ENCODE results near the gene TRIM62. TPM values are rescaled to one million over a fixed set of nuclear protein-coding genes. Genes with fewer than 3 reads are reported as not detected.

TRIM62 gene
- total RNA-seq, 1 donor from 2014 or later = 4.8 TPM

DNA sequence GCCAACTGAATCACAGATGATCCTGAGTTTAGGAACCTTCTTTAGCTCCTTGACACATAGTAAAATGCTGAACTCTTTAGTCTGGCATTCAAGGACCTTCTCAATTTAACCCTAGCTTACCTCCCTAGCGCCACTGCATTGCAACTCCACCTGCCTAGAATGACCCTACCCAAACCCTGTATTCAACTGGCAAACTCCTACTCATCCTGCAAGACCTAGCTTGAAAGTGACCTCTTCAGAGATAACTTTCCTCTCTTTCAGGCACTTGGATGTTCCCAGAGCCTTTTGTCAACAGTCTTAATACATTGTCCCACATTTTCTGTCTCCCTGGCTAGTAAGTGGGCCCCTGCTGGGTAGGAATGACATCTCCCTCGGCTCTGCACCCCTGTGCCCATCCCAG is 19.7 kb downstream of the TRIM62 start:
- Histone ChIP-seq H3K27me3 (ENCODE audit: control insufficient read depth, insufficient read depth, low read length) (no peaks in the 10 kb centered on the region), H3K4me3 (ENCODE audit: low read depth, low read length) (no peak overlapping the region), H3K36me3 (ENCODE audit: control insufficient read depth, insufficient read depth, low read length) (peaks cover 2% of the 10 kb centered on the region)
- TF ChIP-seq, protein P1, sequence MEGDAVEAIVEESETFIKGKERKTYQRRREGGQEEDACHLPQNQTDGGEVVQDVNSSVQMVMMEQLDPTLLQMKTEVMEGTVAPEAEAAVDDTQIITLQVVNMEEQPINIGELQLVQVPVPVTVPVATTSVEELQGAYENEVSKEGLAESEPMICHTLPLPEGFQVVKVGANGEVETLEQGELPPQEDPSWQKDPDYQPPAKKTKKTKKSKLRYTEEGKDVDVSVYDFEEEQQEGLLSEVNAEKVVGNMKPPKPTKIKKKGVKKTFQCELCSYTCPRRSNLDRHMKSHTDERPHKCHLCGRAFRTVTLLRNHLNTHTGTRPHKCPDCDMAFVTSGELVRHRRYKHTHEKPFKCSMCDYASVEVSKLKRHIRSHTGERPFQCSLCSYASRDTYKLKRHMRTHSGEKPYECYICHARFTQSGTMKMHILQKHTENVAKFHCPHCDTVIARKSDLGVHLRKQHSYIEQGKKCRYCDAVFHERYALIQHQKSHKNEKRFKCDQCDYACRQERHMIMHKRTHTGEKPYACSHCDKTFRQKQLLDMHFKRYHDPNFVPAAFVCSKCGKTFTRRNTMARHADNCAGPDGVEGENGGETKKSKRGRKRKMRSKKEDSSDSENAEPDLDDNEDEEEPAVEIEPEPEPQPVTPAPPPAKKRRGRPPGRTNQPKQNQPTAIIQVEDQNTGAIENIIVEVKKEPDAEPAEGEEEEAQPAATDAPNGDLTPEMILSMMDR (IDR thresholded peaks at IDR 0.05; ENCODE audit: insufficient read depth, low read length, poor library complexity, severe bottlenecking) = no peak
- DNase-seq (ENCODE audit: low read depth) = no peak

DNA sequence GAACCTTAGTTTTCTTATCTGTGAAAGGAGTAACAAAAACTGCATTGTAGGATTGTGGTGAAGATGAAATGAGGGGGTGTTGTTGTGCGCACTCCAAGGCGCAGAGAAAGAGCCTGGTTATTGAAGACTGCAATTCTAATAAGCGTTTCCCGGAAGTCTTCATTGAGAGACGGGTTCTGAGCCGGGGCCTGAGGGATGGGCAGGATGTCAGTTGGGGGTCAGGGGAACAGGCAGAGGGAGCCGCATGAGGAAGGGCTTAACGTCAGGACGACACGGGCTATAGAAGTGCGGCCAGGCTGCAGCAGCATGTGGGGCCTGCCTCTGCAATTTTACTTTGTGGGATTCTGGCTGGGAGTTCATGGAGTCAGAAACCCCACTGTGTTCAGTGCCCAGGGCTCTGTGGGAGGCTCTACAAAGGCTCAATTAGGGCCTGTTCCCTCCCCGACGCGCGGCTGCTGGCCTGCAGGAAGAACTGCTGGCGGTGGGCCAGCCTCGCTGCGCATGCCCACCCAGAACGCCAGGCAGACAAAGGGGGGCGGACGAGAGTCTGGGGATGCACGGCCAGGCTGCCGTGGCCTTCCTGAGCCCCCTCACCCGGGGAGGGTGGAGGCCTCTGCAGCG is 20.7 kb downstream of the TRIM62 start:
- H3K27me3 ChIP-seq (ENCODE audit: control insufficient read depth, insufficient read depth, low read length) = no peaks in the 10 kb centered on the region
- peaks cover 3% of the 10 kb centered on the region for H3K36me3 ChIP-seq (ENCODE audit: control insufficient read depth, insufficient read depth, low read length)
- TF ChIP-seq, protein P1 (IDR thresholded peaks at IDR 0.05; ENCODE audit: insufficient read depth, low read length, poor library complexity, severe bottlenecking) = no peak
- no peak overlapping the region for H3K4me3 ChIP-seq (ENCODE audit: low read depth, low read length)
- DNase-seq (ENCODE audit: low read depth) = no peak

DNA sequence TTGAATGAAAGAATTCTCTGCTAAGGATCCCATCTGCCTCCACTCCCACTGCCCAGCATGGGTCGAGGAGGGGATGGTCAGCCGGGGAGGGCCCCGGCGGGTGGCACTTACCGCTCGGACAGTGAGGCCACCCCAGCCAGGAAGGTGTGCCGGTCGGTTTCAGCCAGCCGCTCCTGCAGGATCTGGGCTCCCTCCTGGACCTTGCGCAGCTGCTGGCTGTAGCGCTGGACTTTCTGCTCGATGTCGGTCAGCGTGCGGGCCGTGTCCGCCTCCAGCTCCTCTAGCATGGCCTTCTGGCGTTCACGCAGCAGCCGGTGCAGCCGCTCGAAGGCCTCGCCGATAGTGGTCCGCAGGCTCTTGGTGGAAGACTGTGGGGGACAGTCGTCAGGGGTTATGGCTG is 22.3 kb downstream of the TRIM62 start:
- Histone ChIP-seq H3K36me3 (ENCODE audit: control insufficient read depth, insufficient read depth, low read length) (peaks cover 3% of the 10 kb centered on the region), H3K4me3 (ENCODE audit: low read depth, low read length) (no peak overlapping the region), H3K27me3 (ENCODE audit: control insufficient read depth, insufficient read depth, low read length) (no peaks in the 10 kb centered on the region)
- DNase-seq (ENCODE audit: low read depth) = no peak
- TF ChIP-seq, protein P1 (IDR thresholded peaks at IDR 0.05; ENCODE audit: insufficient read depth, low read length, poor library complexity, severe bottlenecking) = no peak

DNA sequence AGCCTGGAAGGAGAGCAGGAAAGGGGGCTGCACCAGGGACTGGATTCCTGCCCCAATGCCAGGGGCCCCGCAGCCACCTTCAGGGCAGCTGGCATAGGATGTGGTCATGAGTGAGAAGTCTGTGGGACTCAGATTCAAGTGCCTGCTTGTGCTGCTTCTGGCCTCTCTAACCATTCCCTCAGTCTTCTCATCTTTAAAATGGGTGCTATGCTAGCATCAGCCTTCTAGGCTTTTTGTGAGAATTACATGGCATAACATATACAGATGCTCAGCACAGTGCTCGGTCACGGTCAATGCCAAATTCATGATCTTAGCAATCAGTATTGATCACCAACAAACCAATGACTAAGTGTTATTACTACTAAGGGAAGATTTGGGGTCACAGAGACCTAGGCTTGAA is 23.5 kb downstream of the TRIM62 start:
- Histone ChIP-seq H3K36me3 (ENCODE audit: control insufficient read depth, insufficient read depth, low read length) (peaks cover 3% of the 10 kb centered on the region), H3K27me3 (ENCODE audit: control insufficient read depth, insufficient read depth, low read length) (no peaks in the 10 kb centered on the region), H3K4me3 (ENCODE audit: low read depth, low read length) (no peak overlapping the region)
- no peak for DNase-seq (ENCODE audit: low read depth)
- TF ChIP-seq, protein P1 (IDR thresholded peaks at IDR 0.05; ENCODE audit: insufficient read depth, low read length, poor library complexity, severe bottlenecking) = no peak

DNA sequence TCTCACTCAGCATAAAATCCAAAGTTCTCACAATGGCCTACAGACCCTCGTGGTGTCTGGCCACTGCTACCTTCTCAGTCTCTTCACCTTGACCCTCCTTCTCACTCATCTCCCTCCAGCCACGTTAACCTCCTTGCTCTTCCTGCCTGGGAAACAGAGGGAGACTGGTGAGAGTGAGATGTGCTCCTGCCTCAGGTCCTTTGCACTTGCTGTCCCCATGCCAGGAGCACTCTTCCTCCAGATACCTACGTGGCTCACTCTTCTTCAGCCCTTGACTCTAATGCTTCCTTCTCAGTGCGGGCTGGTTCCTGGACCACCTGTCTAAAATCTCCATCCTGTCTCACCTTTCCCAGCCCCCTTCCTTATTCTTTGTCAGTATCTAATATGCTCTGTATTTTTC is 24.7 kb downstream of the TRIM62 start:
- Histone ChIP-seq H3K4me3 (ENCODE audit: low read depth, low read length) (no peak overlapping the region), H3K27me3 (ENCODE audit: control insufficient read depth, insufficient read depth, low read length) (no peaks in the 10 kb centered on the region), H3K36me3 (ENCODE audit: control insufficient read depth, insufficient read depth, low read length) (peaks cover 3% of the 10 kb centered on the region)
- DNase-seq (ENCODE audit: low read depth) = no peak
- TF ChIP-seq, protein P1 (IDR thresholded peaks at IDR 0.05; ENCODE audit: insufficient read depth, low read length, poor library complexity, severe bottlenecking) = no peak

Data from kidney epithelial cell (primary cell).